ENCODE results near the gene KDM4B.

KDM4B gene

DNA sequence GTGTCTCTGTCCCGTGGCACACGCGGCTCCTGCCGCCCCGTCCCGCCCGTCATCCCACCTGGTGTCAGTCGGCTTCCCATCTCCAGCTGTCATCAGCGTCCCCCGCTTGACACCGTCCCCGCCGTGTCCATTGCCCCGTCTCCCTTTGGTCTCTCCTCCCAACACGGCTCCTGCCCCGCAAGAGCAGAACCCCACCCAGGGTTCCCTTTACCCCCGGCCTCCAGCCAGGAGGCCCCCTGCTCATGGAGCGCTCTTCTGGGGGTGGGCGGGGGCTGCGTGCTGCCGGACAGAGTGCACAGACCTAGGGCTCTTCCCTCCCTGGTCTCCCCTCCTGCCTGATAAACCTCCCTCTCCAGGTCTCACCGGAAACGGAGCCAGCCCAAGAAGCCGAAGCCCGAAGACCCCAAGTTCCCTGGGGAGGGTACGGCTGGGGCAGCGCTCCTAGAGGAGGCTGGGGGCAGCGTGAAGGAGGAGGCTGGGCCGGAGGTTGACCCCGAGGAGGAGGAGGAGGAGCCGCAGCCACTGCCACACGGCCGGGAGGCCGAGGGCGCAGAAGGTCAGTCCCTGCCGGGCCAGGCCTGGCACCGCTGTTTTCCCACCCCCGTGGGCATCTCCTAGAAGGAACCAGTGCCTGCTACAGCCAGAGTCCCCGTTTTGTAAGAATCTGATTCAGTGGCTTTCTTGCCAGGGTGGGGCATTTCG lies 150.5 kb downstream of the KDM4B start:
- no peak overlapping the region for H3K4me3 ChIP-seq (ENCODE audit: low read depth, low read length)

DNA sequence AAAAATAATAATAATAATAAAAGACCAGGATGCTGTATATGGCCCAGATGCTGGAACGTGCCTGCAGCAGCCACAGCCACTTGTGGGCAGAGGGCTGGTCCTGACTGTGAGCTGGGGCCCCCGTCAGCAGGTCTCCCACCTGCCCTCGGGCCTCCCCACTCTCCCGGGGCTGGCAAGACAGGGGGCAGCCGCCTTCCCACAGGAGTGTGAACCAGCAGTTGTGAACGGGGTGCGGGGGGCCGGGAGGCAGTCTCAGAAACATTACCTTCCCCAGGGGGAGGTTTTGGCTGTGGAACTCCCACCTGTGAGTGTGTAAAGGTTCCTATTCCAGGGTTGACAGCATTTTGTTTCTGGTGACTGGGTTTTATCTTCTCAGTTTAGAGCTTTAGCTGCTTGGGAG lies 151.4 kb downstream of the KDM4B start:
- H3K4me3 ChIP-seq (ENCODE audit: low read depth, low read length): no peak overlapping the region

DNA sequence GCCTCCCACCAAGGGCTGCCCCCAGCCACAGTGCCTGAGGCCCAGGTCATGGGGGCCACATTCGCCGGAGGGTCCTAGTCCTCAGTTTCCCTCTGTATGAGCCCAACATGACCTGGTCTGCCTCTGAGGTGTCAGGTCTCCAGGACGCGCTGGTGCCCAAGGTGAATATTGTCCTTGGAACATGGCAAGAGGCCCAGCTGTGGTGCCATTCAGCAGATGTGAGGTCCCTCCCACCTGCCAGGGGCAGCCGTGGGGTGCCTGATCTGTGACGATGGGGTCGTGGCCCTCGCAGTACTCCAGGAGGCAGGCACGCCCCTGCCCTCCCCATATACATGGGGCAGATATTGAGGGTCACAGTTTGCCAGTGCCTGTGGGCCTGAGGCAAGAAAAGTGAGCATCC lies 151.9 kb downstream of the KDM4B start:
- no peak overlapping the region for H3K4me3 ChIP-seq (ENCODE audit: low read depth, low read length)

DNA sequence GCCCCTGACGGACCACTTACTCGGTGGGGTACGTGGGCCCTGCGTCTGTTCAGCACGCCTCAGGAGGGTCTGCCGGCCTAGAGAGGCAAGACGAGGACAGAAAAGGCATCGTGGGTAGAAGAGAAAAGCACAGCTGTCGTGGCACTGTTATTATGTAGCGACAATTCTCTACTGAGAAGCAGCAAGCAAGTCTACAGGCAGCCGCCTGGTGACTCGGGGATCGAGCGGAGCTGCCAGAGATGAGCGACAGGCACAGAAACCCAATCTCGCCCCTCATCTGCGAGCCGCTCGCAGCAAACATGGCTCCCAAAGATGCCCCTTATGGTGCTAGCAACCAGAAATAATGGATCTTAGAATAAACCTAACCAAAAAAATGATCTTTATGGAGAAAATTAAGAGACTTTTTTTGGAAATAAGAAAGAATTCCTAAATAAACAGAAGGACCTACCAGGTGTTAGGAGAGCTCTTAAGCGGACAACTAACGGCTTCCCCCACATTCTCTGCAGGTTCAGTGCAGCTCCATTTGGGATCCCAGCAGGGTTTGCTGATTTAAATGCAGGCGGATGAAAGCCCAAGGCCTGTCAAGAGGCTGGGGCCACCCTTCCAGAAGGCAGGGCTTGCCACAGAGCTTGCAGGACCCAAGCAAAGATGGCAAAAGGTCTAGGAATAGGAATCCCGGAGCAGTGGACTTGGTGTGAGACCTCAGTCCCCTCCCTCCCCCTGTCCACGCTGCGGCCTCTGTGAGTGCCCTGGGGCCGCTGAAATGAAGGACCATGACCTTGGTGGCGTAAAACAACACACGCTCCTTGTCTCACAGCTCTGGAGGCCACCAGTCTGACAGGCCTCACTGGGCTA lies 152.6 kb downstream of the KDM4B start:
- no peak overlapping the region for H3K4me3 ChIP-seq (ENCODE audit: low read depth, low read length)

DNA sequence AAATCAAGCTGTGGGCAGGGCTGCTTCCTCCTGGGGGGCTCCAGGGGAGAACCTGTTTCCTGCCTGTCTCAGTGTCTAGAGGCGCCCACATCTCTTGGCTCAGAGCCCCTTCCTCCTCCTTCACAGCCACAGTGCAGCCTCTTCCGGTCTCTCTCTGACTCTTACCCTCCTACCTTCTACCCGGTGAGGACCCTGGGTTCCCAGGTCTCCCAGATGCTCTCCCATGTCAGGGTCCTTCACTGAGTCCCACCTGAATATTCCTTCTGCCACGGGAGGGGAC lies 153.1 kb downstream of the KDM4B start:
- no peak overlapping the region for H3K4me3 ChIP-seq (ENCODE audit: low read depth, low read length)

DNA sequence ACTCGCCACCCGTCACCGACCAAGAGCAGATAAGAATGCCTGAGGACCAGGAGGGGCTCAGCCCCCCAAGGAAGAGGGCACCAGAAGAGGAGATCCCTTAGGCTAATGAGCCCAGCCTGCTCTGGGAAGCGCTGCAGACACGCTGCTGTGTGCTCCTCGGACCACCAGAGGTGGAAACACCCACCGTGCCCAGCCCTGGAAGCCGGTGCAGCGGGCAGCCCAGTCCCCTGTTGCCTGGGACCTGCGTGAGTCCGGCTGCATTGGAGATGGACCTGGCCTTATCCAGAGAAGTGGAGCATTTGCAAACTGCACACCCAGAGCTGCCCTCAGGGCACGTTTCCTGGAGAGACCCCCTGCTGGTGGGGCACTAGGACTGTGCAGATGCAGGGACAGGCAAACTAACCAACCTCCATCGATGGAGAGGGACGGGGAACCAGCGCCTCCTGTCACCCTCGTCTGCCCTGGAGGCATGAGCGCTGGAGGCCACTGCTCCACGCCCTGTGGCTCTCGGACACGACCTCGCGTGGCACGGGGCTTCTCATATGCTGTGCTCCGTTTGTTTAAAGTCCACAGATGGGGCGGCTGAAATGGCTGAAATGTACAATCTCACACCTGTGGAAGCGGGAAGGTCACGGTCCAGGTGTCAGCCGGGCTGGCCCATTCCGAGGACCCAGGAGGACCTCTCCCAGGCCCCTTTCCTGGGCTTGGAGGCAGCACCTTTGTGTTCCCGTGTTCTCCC lies 153.9 kb downstream of the KDM4B start:
- no peak overlapping the region for H3K4me3 ChIP-seq (ENCODE audit: low read depth, low read length)

DNA sequence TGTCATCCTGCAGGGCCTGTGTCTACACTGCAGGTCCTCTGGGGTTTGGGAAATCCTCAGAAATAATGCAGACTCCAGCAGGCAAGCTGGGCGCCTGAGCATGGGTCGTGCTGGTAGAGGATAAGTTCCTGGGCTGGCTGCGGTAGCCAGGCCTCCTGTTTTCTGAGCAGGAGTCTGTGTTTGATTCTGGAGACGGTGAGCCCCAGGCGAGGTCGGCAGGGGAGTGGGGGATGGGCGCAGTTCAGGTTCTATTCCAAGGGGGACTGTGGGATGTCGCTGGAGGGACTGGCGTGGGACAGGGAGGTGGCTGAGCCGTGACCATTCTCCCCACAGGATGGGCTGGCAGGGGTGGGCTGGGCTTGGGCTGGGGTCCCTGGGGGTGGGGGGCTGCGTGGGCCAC lies 154.7 kb downstream of the KDM4B start:
- no peak overlapping the region for H3K4me3 ChIP-seq (ENCODE audit: low read depth, low read length)

DNA sequence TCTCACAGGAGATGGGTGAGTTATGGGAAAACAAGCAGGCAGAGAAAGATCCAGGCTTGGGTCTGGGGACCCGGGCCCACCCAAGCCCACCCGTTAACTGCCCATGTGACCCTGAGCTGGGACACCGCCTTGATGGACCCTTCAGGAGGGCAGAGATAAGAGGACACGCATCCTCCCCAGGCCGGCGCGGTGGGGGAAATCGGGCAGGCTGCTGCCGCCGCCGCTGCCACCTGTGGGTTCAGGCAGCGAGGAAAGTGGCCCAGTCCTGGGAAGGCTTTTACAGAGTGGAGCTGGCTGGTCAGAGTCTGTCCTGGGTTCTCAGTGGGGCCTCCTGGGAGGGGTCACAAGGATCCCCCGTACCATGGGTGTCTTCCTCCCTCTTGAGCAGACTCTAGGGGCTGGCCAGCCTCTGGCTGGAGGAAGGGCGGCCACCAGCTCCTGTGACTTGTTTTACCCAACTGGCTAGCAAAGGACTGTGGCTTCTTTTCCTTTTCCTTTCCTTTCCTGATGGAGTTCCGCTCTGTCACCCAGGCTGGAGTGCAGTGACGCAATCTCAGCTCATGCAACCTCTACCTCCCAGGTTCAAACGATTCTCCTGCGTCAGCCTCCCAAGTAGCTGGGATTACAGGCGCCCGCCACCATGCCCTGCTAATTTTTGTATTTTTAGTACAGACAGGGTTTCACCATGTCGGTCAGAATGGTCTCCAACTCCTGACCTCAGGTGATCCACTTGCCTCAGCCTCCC lies 155.4 kb downstream of the KDM4B start:
- H3K4me3 ChIP-seq (ENCODE audit: low read depth, low read length): no peak overlapping the region

DNA sequence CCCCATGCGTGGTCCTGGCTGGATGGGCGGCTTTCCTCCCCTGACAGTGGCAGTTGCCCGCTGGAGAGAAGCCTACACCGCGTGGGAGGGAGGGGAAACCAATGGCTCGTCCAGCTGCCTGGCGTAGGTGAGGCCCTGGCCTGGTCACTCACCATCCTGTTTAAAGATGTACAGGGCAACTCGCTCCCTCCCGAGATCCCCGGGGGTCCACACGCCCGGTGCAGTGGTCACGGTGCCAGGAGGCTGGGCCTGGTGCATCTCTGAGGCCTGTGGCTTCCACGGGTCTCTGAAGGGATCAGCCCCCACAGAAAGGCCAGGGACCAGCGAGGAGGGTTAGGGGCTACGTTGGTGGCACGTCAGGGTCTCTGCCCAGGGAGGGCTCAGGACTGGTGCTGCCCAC lies 156.5 kb downstream of the KDM4B start:
- H3K4me3 ChIP-seq (ENCODE audit: low read depth, low read length): no peak overlapping the region

DNA sequence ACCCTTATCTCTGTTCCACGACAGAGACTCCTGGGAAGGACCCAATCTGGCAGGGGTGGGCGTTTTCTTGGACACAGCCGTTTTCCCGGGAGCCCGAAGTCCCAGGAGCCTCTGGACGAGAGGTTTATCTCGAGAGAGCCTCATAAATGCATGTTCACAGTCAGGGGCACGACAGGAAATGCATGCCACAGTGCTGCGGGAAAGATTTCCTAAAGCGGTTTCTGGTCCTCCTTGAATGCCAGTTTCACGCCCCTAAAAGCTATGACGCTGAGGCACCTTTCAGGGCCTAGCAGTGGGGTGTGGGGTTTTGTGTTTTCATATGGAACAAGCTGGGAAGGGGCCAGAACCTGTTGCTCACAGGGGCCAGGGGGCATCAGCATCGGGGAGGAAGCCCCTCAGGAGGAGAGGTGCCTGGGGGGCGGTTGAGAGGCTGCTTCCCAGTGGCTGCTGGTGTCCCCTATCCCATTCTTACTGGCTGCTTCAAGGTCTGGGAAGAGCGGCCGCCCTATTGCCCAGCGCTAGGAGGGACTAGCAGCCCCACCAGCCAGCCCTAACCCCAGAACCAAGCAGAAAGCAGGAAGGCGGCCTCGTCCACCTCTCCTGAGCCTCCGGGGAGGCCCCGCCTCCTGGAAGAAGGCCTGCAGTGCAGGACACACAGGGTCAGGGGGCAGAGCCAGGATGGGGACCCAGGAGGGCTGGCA lies 157.0 kb downstream of the KDM4B start:
- H3K4me3 ChIP-seq (ENCODE audit: low read depth, low read length): no peak overlapping the region

DNA sequence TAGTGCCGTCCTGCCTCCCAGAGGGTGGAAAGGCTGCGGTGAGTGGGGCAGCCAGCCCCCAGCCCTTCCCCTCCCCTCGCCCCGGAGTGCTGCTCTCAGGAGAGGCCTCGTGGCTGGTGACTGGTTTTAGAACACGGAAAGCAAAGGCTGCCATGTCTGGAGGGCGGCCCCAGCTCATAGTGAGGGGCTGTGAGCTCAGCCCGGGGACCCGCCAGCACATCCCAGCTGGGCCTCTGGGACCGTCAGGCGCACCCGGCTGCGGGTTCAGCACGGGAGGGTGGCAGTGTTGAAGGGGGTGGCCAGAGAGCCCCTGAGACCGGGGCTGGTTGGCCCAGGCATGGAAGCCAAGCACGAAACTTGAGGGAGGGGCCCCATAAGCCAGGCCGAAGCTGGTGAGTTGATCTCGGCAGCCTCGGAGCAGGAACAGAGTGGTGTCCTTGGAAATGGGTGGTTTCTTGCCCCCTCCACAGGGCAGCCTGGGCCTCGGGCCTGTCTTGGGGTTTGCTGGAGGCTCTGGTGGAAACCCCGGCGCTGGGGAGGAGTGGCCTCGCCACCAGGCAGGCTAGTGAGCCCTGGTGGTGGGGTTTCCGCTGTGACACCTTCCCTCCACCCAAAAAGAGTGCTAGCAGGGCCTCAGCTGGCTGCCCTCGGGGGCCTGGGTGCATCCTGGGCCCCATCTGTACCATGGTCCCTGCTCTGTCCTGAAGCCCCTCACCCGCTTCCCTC lies 157.7 kb downstream of the KDM4B start:
- H3K4me3 ChIP-seq (ENCODE audit: low read depth, low read length): no peak overlapping the region

DNA sequence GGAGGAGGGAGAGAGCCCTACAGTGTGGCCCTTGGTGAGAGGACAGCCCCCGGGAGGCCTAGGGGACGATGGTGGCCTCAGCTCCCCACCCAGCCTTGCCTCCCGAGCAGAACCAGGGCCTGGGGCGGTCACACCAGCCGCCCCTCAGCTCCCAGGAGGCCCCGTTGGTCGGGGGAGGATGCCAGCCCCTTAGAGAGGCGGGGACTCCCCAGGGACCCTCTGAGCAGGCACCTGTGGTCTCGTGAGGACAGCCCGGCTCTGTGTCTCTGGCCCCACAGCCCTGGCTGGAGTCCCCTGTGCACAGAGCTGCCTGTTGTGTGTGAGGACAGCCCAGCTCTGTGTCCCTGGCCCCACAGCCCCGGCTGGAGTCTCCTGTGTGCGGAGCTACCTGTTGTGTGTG lies 158.8 kb downstream of the KDM4B start:
- H3K4me3 ChIP-seq (ENCODE audit: low read depth, low read length): no peak overlapping the region

DNA sequence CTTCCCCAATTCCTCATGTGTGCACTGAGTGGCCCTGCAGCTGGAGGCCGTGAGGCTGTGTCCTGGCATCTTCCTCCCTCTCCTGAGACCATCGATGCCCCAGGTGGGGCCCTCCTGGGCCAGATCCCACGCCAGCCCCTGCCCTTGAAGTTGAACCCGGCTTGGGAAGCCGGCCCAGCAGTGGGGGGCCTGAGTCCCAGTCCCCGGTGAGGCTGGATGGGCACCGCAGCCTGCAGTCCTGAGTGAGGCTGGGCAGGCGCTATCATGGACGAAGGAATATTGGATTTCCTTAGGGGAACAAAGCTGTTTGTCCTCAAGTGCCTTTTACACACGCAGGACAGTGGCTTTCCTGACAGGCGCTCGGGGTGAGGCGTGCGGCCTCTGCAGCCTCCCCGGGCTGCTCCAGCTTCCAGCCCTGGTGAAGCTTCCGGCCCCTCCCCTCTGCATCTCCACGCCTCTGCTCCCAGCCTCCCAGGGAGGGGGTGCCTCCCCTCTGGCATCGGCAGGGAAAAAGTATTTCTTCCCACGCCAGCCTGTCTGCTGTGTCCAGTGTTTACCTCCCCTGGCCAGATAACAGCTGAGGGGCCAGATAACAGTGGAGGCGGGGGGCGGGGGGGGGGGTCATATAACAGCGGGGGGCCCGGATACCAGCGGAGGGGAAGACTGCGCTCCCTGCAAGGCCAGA lies 159.5 kb downstream of the KDM4B start:
- no peak overlapping the region for H3K4me3 ChIP-seq (ENCODE audit: low read depth, low read length)

DNA sequence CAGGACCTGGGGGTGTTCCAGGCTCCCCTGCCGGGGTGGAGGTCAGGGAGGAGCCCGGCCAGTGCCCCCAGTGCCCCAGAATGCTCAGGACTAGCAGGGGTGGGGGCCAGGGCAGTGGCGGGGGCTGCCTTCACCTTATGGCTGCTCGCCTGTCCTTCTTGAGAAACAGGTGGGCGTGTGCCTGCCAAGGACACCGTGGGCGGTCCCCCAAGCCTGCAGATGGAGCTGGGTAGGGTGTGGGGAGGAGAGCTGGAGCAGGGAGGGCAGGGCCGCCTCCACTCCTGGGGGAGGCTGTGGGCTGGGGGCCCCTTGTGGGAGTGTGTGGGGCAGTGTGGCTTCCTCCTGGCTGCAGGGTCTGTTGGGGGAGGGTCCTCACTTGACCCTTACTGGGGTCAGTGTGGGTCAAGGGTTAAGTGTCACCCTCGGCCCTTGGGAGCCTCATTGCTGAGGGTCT lies 160.1 kb downstream of the KDM4B start:
- H3K4me3 ChIP-seq (ENCODE audit: low read depth, low read length): no peak overlapping the region

DNA sequence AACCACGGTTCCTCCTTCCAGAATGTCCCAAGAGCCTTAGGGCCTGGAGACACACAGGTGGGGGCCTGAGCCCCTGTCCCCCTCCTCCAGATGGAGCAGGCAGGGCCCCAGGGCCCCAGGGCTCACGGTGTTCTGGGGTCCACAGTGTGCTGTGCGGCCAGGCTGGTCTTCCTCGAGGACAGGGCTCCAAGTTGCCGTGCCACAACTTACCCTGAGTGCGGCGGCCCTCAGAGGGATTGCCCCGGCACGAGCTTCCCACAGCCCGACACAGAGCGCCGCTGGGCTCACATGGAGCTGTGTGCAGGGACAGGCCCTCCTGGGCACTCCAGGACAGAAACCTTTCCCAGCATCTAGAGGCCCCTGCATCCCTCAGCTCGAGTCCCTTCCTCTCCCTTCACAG lies 160.8 kb downstream of the KDM4B start:
- no peak overlapping the region for H3K4me3 ChIP-seq (ENCODE audit: low read depth, low read length)

DNA sequence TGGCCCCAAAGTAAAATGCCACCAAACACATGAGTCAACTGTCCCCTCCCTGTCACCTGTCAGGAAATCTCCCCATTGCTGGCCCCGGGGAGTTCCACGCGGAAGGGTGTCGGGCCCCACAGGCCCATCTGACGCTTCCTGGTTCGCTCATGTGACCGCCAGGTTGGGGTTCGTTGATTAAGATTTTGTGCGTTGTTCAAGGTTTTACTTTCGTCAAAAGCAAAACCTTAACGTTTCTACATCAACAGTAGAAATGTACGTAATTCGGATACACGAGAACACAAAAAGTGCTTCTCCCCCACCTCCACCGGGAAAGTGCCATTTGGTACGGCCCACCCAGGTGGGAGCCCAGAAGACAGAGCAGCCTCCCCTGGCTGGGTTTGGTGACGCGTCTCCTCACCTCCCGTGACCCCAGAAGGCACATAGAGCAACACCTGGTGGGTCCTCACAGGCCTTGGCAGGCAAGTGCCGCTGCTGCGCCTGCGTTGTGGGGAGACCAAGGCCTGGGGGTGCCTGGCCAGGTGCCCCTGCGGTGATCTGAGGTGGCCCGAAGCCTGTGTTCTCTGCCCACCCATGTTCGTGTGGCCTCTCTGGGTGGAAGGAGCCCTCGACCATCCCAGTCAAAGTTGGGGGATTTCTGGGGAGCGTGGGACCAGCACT lies 161.6 kb downstream of the KDM4B start:
- H3K4me3 ChIP-seq (ENCODE audit: low read depth, low read length): no peak overlapping the region

DNA sequence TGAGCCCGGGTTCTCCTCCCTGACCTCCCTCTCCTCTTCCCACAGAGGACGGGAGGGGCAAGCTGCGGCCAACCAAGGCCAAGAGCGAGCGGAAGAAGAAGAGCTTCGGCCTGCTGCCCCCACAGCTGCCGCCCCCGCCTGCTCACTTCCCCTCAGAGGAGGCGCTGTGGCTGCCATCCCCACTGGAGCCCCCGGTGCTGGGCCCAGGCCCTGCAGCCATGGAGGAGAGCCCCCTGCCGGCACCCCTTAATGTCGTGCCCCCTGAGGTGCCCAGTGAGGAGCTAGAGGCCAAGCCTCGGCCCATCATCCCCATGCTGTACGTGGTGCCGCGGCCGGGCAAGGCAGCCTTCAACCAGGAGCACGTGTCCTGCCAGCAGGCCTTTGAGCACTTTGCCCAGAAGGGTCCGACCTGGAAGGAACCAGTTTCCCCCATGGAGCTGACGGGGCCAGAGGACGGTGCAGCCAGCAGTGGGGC lies 162.2 kb downstream of the KDM4B start:
- no peak overlapping the region for H3K4me3 ChIP-seq (ENCODE audit: low read depth, low read length)

DNA sequence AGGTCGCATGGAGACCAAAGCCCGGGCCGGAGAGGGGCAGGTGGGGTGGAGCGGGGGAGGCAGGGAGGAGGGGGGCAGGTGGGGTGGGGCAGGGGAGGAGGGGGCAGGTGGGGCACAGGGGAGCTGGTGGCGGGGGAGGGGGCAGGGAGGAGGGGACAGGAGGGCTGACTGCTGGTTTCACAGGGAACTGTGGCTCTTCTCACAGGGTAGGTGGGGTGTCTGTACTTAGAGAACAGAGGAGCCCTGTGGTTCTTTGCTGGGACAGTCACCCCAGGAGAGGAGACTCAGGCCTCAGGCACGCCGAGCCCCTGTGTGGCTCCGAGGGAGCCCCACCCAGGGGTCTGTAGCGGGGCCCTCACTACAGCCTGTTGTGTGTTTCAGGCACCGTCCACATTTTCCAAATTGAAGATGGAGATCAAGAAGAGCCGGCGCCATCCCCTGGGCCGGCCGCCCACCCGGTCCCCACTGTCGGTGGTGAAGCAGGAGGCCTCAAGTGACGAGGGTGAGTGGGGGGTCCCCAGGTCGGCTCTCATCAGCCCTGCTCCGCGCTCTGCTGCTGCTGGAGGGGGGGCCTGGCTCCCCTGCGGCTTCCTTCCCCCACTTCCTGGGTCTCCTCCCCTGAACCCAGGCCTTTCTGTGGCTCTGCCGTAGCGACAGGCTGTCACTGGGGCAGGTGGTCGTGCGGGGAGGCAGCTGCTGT lies 162.7 kb downstream of the KDM4B start:
- no peak overlapping the region for H3K4me3 ChIP-seq (ENCODE audit: low read depth, low read length)
